C4-2B (cell line): ENCODE measurements around the gene MICU1.
"Not testable (repeated sequence)": the region's sequence is repeated elsewhere in the genome, so short reads cannot be mapped to it uniquely, and the experiment has no call there.

ENCODE experiments used
- H3K27ac ChIP-seq: fragments of 450-650 bp; 2 replicates; pipeline ENCODE4 v1.5.1; 2017
- CTCF ChIP-seq: fragments of 450-650 bp; conservative IDR thresholded peaks from 2 replicates; pipeline ENCODE4 v1.5.1; 2017; ENCODE audit warnings: mild to moderate bottlenecking
- ZFX ChIP-seq: fragments of 450-650 bp; IDR thresholded peaks from 2 replicates; pipeline ENCODE4 v1.6.1; 2017

MICU1 gene

GRCh38 chr10:72330069-72330426, 295.8 kb downstream of the MICU1 start:
- peak overlapping the region; percentile 91 for H3K27ac ChIP-seq

GRCh38 chr10:72329290-72330068, 296.4 kb downstream of the MICU1 start:
- TF ChIP-seq CTCF (no peak), ZFX (no peak)
- H3K27ac ChIP-seq = peak overlapping the region; percentile 91

More at GRCh38 chr10:72330069-72330426, 295.8 kb downstream of the MICU1 start:
- TF ChIP-seq ZFX (no peak), CTCF (no peak)

GRCh38 chr10:72328829-72329204, 297.1 kb downstream of the MICU1 start:
- H3K27ac ChIP-seq = peak overlapping the region; percentile 91
- TF ChIP-seq ZFX (no peak), CTCF (no peak)

- TF ChIP-seq CTCF = peak; percentile 83
- TF ChIP-seq ZFX = peak; percentile 7; the same call in 1 of the 2 replicates
- peak overlapping the region; percentile 91 for H3K27ac ChIP-seq
Measured at GRCh38 chr10:72328045-72328828, 297.6 kb downstream of the MICU1 start.

- peak overlapping the region; percentile 91 for H3K27ac ChIP-seq
Measured at GRCh38 chr10:72326665-72327603, 298.9 kb downstream of the MICU1 start.

- H3K27ac ChIP-seq = not testable (repeated sequence)
Measured at GRCh38 chr10:72325243-72326175, 300.4 kb downstream of the MICU1 start.

- H3K27ac ChIP-seq = no peak overlapping the region
- TF ChIP-seq ZFX (no peak), CTCF (no peak)
Measured at GRCh38 chr10:72323771-72324191, 302.1 kb downstream of the MICU1 start.
